M059J (cell line): Measurements from ENCODE around the gene VSIG8. TPM values are rescaled to one million over a fixed set of nuclear protein-coding genes. Genes with fewer than 3 reads are reported as not detected.
A peak's percentile ranks its signal among the peaks of the same experiment; 100 is the strongest.
"Not testable (repeated sequence)": the region's sequence is repeated elsewhere in the genome, so short reads cannot be mapped to it uniquely, and the experiment has no call there.

Experiments used
- DNase-seq: peaks from one replicate; pipeline ENCODE4 v3.0.0-alpha.2; 2012; ENCODE audit warnings: low read depth
- total RNA-seq: library from RNA; depleted of rRNA; stranded (reverse); fragments of >200 nt; shearing (Covaris generic); gene quantifications from 2 replicates; pipeline ENCODE4 v1.2.3, GENCODE V29; 2014; rRNA removed

VSIG8 gene
- not detected in 2 replicates for total RNA-seq

GRCh38 chr1:159862557-159862956, at the start of gene VSIG8:
TSS of gene VSIG8 (minus strand) at chr1:159862657. CDS start at chr1:159862521, 136 bp downstream.
- no peak for DNase-seq

- DNase-seq = no peak
Observed at GRCh38 chr1:159911326-159912070, 49.0 kb upstream of the VSIG8 start.

DNA sequence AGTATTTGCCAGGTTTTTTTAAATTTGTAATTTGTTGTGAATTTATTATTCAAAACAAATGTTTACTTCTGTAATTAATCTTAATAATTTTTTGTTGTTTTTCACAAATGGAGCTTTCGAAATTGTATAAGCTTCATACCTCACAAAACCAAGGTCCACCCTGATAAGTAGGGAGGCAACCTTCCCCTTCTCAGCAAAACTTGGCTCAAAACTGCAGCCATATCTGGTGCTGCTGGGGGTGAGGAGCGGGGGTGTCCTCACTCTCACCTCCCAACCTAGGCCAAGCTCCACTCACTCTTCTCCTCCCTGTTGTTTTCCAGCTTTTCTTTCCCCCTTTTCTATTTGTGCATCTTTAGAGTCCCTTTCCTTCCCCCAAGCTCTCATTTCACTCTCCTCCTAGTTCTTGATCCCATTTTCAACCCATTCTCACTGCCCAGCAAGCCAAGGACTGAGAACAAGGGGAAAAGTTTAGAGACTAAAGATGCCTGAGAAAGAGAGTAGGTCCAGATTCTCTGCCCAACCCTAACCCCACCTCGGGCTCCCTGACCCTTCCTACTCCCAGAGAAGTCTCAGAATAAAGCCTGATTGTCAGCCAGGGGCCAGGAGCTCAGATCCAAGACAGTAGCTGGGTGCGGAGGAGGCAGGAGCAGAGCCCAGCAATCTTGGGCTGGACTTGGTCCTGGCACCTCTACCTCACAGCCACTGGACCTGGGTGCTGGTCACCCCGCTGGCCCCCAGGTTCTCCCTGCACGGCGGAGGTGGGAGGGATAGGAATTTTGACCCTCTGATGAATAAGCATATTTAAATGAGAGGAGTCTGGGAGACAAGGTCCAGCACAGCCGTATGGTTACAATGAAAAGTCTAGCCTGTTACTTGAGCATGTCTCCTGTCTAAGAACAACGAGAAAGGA, 45.8 kb upstream of the VSIG8 start:
- DNase-seq = no peak

DNA sequence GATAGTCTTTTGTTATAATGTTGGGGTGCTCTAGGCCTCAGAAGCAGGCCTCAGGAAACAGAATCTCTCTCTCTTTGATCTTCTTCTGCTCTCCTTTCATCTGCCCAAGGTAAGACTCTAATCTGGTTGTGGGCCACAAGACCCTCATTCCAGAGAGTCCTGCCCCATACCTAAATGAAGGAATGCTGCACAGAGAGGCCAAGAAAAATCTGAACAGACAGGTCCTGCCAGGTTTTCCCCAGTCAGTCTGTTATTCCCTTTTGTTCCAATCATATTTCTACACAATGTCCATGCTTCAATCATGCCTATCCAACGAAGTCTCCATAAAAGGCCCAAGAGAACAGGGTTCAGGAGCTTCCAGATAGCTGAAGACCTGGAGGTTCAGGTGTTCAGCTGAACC, 44.5 kb upstream of the VSIG8 start:
- no peak for DNase-seq

DNA sequence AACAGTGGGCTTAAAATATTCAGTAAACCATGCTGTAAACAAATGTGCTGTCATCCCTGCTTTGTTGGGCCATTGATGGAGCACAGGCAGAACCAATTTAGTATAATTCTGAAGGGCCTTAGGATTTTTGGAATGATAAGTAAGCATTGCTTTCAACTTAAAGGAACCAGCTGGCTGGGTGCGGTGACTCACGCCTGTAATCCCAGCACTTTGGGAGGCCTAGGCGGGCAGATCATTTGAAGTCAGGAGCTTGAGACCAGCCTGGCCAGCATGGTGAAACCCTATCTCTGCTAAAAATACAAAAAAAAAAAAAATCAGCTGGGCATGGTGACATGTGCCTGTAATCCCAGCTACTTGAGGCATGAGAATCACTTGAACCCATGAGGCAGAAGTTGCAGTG, 41.6 kb upstream of the VSIG8 start:
- DNase-seq = not testable (repeated sequence)

- no peak for DNase-seq
Observed at GRCh38 chr1:159902541-159902940, 40.1 kb upstream of the VSIG8 start.

DNA sequence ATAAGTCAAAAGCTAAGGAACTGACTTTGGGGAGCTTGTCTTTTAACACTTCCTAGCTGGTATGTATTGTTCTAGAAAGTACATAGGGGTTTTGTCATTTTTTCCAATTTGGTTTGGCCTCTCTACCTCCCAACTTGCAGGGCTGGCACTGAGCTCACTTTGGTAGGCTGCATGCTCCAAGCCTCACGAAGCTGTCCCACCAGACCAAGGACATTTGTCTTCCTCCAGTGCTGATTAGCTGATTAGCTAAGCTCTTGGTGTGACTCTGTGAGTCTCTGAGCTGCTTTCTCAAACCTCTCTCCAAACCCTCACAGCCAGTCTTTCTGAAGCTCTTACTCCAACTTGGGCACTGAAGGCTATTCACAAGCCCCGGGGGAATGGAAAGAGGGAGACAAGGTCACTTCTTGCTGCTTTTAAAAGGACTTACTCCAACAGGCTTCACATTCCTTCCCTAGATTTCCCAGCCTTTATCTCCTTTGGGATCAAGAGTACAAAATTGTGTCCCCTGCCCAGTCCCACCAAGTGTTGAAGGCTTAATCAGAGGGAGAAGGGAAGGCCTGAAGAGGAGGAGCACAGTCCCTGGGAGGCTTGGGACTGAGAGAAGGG, 38.4 kb upstream of the VSIG8 start:
- peak; percentile 26 for DNase-seq

DNA sequence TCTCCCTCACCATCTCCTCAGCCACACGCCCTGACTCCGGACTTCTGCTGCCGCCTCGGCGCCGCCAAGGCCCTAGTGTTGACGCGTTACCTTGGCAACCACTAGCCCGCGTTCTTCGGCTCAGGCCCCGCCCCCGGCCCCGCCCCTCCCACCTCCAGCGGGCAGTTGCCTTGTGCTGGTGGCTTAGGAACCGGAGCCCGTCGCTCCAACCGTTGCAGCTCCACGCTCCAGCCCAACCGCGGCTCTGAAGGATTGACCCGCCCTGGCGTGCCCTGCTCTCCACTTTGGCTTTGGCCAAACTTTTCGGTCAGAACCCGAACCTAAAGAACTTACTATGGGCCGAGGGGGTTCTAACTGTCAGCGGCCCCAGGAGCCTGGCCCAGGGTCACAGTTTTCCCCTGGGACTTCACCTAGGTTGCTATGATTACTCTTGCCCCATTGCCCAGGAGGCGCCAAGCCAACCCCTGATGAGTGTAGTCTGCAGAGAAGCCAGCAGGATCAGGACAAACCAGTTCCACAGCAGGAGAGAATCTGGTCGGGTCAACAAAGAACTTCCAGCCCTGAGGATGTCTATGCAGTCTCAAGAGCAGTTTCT, 37.7 kb upstream of the VSIG8 start, which contains the start of gene CFAP45:
TSS of gene CFAP45 (minus strand) at position 80 of the 595 bp plus-strand sequence. CDS start at position 13, 67 bp downstream.
- peak; percentile 73 for DNase-seq

GRCh38 chr1:159899634-159900033, 37.2 kb upstream of the VSIG8 start:
- not testable (repeated sequence) for DNase-seq

DNA sequence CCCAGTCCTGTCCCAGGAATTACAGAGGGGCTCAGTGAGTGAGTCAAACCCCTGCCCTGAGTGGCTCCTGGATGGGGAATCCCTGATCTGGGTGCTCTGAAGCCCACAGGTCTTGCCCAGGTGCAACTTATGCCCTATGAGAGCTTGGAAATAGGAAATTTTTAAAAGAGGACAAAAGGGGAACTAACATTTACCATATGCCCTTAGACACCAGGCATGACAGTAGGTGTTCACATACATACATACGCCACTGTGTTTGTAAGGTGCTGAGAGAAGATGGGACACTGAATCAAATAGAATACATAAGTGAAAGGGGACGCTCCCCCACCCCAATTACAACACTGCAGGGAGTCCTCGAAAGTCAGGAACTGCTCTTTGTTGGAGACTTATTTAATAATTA, 36.1 kb upstream of the VSIG8 start:
- no peak for DNase-seq

- no peak for DNase-seq
Observed at GRCh38 chr1:159897962-159898361, 35.5 kb upstream of the VSIG8 start.

GRCh38 chr1:159896546-159896930, 34.1 kb upstream of the VSIG8 start:
- no peak for DNase-seq

- no peak for DNase-seq
Observed at GRCh38 chr1:159895836-159896545, 33.5 kb upstream of the VSIG8 start.

- DNase-seq = no peak
Observed at GRCh38 chr1:159895286-159895685, 32.8 kb upstream of the VSIG8 start.

- peak; percentile 48 for DNase-seq
Observed at GRCh38 chr1:159892944-159893343, 30.5 kb upstream of the VSIG8 start.

DNA sequence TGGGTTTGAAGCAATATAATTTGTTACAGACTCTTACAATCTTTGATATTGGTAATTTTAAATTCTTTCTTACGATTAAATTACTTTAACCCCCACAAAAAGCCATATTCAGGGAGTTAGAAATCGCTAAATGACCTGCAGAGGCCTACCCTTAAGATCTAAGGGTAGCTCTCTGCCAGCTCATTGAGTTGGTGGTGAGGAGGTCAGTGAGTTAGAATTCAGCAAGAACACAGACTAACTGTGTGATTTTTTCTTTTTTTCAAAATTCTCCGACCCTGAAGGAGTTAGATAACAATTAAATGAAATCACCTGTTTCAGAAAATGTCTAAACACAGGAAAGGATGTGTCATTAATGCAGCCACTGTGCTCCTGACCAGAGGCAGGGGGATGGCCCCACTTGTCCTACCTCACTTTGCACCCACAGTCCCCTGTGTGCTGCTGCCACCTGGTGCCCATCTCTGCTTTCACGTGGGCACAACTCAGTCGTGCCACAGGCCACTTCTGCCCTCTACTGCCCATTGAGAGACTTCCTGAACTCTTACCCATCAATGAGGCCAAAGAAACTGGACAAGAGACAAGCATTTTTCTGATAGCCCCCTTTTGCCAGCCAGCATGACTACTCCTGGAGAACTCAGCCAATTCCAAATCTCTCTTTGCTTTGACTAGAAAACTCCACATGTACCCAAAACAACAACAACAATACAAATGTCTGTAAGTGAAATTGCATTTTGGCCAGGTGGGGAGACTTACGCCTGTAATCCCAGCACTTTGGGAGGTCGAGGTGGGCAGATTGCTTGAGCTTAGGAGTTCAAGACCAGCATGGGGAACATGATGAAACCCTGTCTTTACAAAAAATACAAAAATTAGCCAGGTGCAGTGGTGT, 29.1 kb upstream of the VSIG8 start:
- DNase-seq = peak; percentile 89

DNA sequence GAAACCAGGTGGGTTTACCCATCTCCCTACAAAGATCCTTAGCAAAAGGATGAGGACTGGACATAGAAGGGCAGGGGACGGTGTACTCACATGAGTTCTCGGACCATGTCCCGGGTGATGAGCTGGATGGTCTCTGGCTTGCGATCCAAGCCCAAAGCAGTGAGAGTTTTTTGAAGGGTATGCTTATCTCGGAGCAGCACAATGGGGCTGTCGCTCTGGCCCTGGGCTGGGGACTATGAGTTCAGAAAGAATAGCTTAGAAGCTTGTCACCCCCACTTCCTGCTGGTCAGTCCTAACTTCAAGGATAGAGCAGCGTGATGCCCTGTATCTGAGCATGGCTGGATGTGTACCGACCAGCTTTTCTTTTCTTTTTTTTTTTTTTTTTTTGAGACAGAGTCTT, 27.9 kb upstream of the VSIG8 start:
- DNase-seq = peak; percentile 34

GRCh38 chr1:159889821-159890252, 27.4 kb upstream of the VSIG8 start:
- DNase-seq = peak; percentile 99

DNA sequence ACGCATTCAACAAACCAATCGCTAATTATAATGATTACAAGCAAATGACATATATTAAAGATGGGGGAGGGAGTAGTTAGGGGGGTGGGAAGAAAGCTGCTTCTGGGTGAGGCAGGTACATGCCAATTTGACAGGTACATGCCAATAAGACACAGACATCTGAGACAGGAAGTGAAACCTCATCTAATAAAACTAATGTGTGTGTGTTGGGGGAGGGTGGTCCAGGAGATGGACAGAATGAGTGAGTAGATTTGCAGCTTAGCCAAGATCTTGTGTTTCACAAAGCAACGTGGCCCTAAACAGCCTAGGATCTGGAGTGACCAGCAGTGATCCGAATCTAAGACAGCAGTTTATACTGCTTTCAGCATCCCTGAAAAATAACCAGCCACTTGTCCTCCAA, 26.7 kb upstream of the VSIG8 start:
- DNase-seq = peak; percentile 27

GRCh38 chr1:159884296-159884695, 21.8 kb upstream of the VSIG8 start:
- no peak for DNase-seq
